Naive thymus-derived CD8-positive, alpha-beta T cell (primary cell): ENCODE measurements around the gene CACNA1G. TPM values are rescaled to one million over a fixed set of nuclear protein-coding genes. Genes with fewer than 3 reads are reported as not detected.

Experiments used
- ATAC-seq, 2 donors: fragments of 150-1000 bp; cut with Tn5 transposase in 1 of 2; sonication (Bioruptor Pico), chemical (Tn5 transposase) in 1 of 2; 1 replicate in 1 of 2; 2 replicates in 1 of 2; pipeline ENCODE4 v1.10.0; 2021; ENCODE audit warnings: mild to moderate bottlenecking in 2 of 2, moderate library complexity in 2 of 2
- POLR2A ChIA-PET: fragments of 350-600 bp; sonication (Branson Sonifier 250); formaldehyde crosslinking; loops from one replicate; lab custom pipeline; 2021; ENCODE audit warnings: antibody characterized with exemption; lab: Charles Lee
- DNase-seq, 10 donors: peaks; one replicate each; pipeline versions ENCODE4 v3.0.0 to v3.0.0-alpha.2; 2020 to 2022
- H3K27ac Mint-ChIP-seq, 10 donors: one replicate each; pipeline ENCODE4 v1.8.0; 2020 to 2022; ENCODE audit warnings: mild to moderate bottlenecking in 10 of 10, mixed read lengths in 10 of 10, moderate library complexity in 4 of 10, inconsistent platforms in 1 of 10
- H3K27me3 Mint-ChIP-seq, 5 donors: one replicate each; pipeline ENCODE4 v1.8.0; 2021 to 2022; ENCODE audit warnings: mixed read lengths in 5 of 5
- H3K36me3 Mint-ChIP-seq, 3 donors: one replicate each; pipeline ENCODE4 v1.8.0; 2020 to 2022; ENCODE audit warnings: mixed read lengths in 3 of 3, mild to moderate bottlenecking in 2 of 3, inconsistent platforms in 1 of 3
- H3K4me1 Mint-ChIP-seq, 4 donors: one replicate each; pipeline ENCODE4 v1.8.0; 2021 to 2022; ENCODE audit warnings: mixed read lengths in 4 of 4
- H3K4me3 Mint-ChIP-seq, 10 donors: one replicate each; pipeline ENCODE4 v1.8.0; 2020 to 2022; ENCODE audit warnings: mild to moderate bottlenecking in 10 of 10, mixed read lengths in 10 of 10, moderate library complexity in 6 of 10, inconsistent platforms in 1 of 10
- H3K9me3 Mint-ChIP-seq, 9 donors: one replicate each; pipeline ENCODE4 v1.8.0; 2020 to 2022; ENCODE audit warnings: mixed read lengths in 9 of 9, mild to moderate bottlenecking in 3 of 9, inconsistent platforms in 1 of 9, moderate library complexity in 1 of 9
- polyA plus RNA-seq, 3 donors: library from polyadenylated mRNA; unstranded; fragments of 300-500 nt; fragmentation: Illumina TruSeq; gene quantifications; one replicate each; pipeline ENCODE4 v1.2.3, GENCODE V29; 2021
- total RNA-seq, 8 experiments: library from RNA in 2 of 8; stranded (reverse) in 2 of 8; gene quantifications; one replicate each; pipeline ENCODE4 v1.2.3 and lab custom pipeline; 2021 to 2026

The CACNA1G gene
- total and polyA plus RNA-seq, 5 experiments from 2014 or later, result 0.05 TPM; not detected in 4

- DNase-seq (no peak), ATAC-seq (no peak)
- H3K9me3 Mint-ChIP-seq, result no peaks in the 10 kb centered on the region
- H3K27ac Mint-ChIP-seq, result peak overlapping the region in 1 of 10 donors; percentile 10
- H3K4me1 Mint-ChIP-seq, result peaks cover 4 to 11% (median 9%) of the 10 kb centered on the region in 4 donors
- H3K4me3 Mint-ChIP-seq, result no peak overlapping the region
- POLR2A ChIA-PET, result no interaction called here
- H3K36me3 Mint-ChIP-seq, result no peaks in the 10 kb centered on the region
- H3K27me3 Mint-ChIP-seq, result peaks cover 1 to 12% (median 4%) of the 10 kb centered on the region in 5 donors
Observed at GRCh38 chr17:50661795-50662391, 101.4 kb downstream of the CACNA1G start.

- POLR2A ChIA-PET, result no interaction called here
- H3K27me3 Mint-ChIP-seq, result peaks cover 1 to 11% (median 5%) of the 10 kb centered on the region in 5 donors
- H3K4me1 Mint-ChIP-seq, result peaks cover 4 to 13% (median 9%) of the 10 kb centered on the region in 4 donors
- DNase-seq (no peak), ATAC-seq (no peak)
- no peaks in the 10 kb centered on the region for H3K9me3 Mint-ChIP-seq
- H3K36me3 Mint-ChIP-seq, result no peaks in the 10 kb centered on the region
- H3K4me3 Mint-ChIP-seq, result no peak overlapping the region
- H3K27ac Mint-ChIP-seq, result no peak overlapping the region
Observed at GRCh38 chr17:50662632-50663225, 102.2 kb downstream of the CACNA1G start.

- Mint-ChIP-seq H3K4me1 (peaks cover 4 to 11% (median 9%) of the 10 kb centered on the region in 4 donors), H3K27me3 (peaks cover 0 to 6% (median 0%) of the 10 kb centered on the region in 5 donors), H3K27ac (peak overlapping the region in 1 of 10 donors; percentile 4), H3K36me3 (no peaks in the 10 kb centered on the region), H3K9me3 (no peaks in the 10 kb centered on the region), H3K4me3 (no peak overlapping the region)
- no peak for ATAC-seq
- POLR2A ChIA-PET, result no interaction called here
- no peak for DNase-seq
Observed at GRCh38 chr17:50663812-50664374, 103.4 kb downstream of the CACNA1G start.

- ATAC-seq (no peak), DNase-seq (no peak)
- Mint-ChIP-seq H3K36me3 (no peaks in the 10 kb centered on the region), H3K4me1 (peaks cover 4 to 11% (median 9%) of the 10 kb centered on the region in 4 donors), H3K27ac (no peak overlapping the region), H3K9me3 (no peaks in the 10 kb centered on the region), H3K4me3 (no peak overlapping the region), H3K27me3 (peaks cover 0 to 6% (median 0%) of the 10 kb centered on the region in 5 donors)
- POLR2A ChIA-PET, result no interaction called here
Observed at GRCh38 chr17:50664788-50665458, 104.4 kb downstream of the CACNA1G start.

- Mint-ChIP-seq H3K4me1 (peaks cover 4 to 11% (median 9%) of the 10 kb centered on the region in 4 donors), H3K27ac (no peak overlapping the region), H3K9me3 (no peaks in the 10 kb centered on the region), H3K27me3 (peaks cover 0 to 6% (median 0%) of the 10 kb centered on the region in 5 donors), H3K36me3 (no peaks in the 10 kb centered on the region), H3K4me3 (no peak overlapping the region)
- POLR2A ChIA-PET, result no interaction called here
- DNase-seq (no peak), ATAC-seq (no peak)
Observed at GRCh38 chr17:50665838-50666237, 105.3 kb downstream of the CACNA1G start.

- ATAC-seq (no peak), DNase-seq (no peak)
- Mint-ChIP-seq H3K9me3 (no peaks in the 10 kb centered on the region), H3K4me3 (no peak overlapping the region), H3K27ac (peak overlapping the region in 1 of 10 donors; percentile 61), H3K36me3 (no peaks in the 10 kb centered on the region), H3K27me3 (peaks cover 0 to 6% (median 0%) of the 10 kb centered on the region in 5 donors), H3K4me1 (peaks cover 4 to 10% (median 6%) of the 10 kb centered on the region in 4 donors)
- POLR2A ChIA-PET, result no interaction called here
Observed at GRCh38 chr17:50666316-50666715, 105.8 kb downstream of the CACNA1G start.

GRCh38 chr17:50667259-50668024 lies 106.9 kb downstream of the CACNA1G start:
- DNase-seq, result no peak
- Mint-ChIP-seq H3K36me3 (no peaks in the 10 kb centered on the region), H3K9me3 (no peaks in the 10 kb centered on the region), H3K4me1 (peaks cover 0 to 4% (median 0%) of the 10 kb centered on the region in 4 donors), H3K27ac (no peak overlapping the region), H3K4me3 (no peak overlapping the region), H3K27me3 (peaks cover 0 to 6% (median 0%) of the 10 kb centered on the region in 5 donors)
- ATAC-seq, result no peak
- POLR2A ChIA-PET, result no interaction called here

GRCh38 chr17:50668025-50668837 lies 107.7 kb downstream of the CACNA1G start:
- Mint-ChIP-seq H3K9me3 (no peaks in the 10 kb centered on the region), H3K4me3 (no peak overlapping the region), H3K4me1 (peaks cover 0 to 4% (median 0%) of the 10 kb centered on the region in 4 donors), H3K27me3 (peaks cover 0 to 3% (median 0%) of the 10 kb centered on the region in 5 donors), H3K36me3 (no peaks in the 10 kb centered on the region), H3K27ac (no peak overlapping the region)
- POLR2A ChIA-PET, result no interaction called here
- DNase-seq (no peak), ATAC-seq (no peak)

- ATAC-seq, result no peak
- peaks cover 0 to 3% (median 0%) of the 10 kb centered on the region in 4 donors for H3K4me1 Mint-ChIP-seq
- no peaks in the 10 kb centered on the region for H3K36me3 Mint-ChIP-seq
- no peak overlapping the region for H3K27ac Mint-ChIP-seq
- no peaks in the 10 kb centered on the region for H3K9me3 Mint-ChIP-seq
- DNase-seq, result no peak
- H3K4me3 Mint-ChIP-seq, result no peak overlapping the region
- POLR2A ChIA-PET, result no interaction called here
- peaks cover 0 to 2% (median 0%) of the 10 kb centered on the region in 5 donors for H3K27me3 Mint-ChIP-seq
Observed at GRCh38 chr17:50668838-50669581, 108.5 kb downstream of the CACNA1G start.

GRCh38 chr17:50672071-50672470 lies 111.6 kb downstream of the CACNA1G start:
- ATAC-seq (no peak), DNase-seq (no peak)
- peaks cover 0 to 2% (median 0%) of the 10 kb centered on the region in 4 donors for H3K4me1 Mint-ChIP-seq
- POLR2A ChIA-PET, result interaction anchor here (0.6 kb wide), 1 partner anchor 541 kb away, joined by 3 read pairs; no protein-coding TSS in a partner anchor
- H3K27ac Mint-ChIP-seq, result no peak overlapping the region
- H3K36me3 Mint-ChIP-seq, result no peaks in the 10 kb centered on the region
- no peak overlapping the region for H3K4me3 Mint-ChIP-seq
- H3K27me3 Mint-ChIP-seq, result peaks cover 0 to 2% (median 0%) of the 10 kb centered on the region in 5 donors
- no peaks in the 10 kb centered on the region for H3K9me3 Mint-ChIP-seq

GRCh38 chr17:50672831-50673551 lies 112.5 kb downstream of the CACNA1G start:
- Mint-ChIP-seq H3K27me3 (no peaks in the 10 kb centered on the region), H3K36me3 (no peaks in the 10 kb centered on the region), H3K4me3 (no peak overlapping the region), H3K4me1 (no peaks in the 10 kb centered on the region), H3K9me3 (no peaks in the 10 kb centered on the region), H3K27ac (no peak overlapping the region)
- ATAC-seq (no peak), DNase-seq (no peak)
- POLR2A ChIA-PET, result no interaction called here
